Mesothelial cell of epicardium (in vitro differentiated cells): Measurements from ENCODE around the gene MAFF. TPM values are rescaled to one million over a fixed set of nuclear protein-coding genes. Genes with fewer than 3 reads are reported as not detected.
A peak's percentile ranks its signal among the peaks of the same experiment; 100 is the strongest.

Experiments used
- DNase-seq, 2 experiments: peaks; one replicate each; pipeline ENCODE4 v3.0.0; 2021; ENCODE audit warnings: low spot score in 2 of 2; ENCODE audit not compliant: unreplicated experiment in 2 of 2
- H3K27ac Mint-ChIP-seq: 2 replicates; pipeline ENCODE4 v1.8.0; 2021; ENCODE audit warnings: mixed read lengths
- H3K27me3 Mint-ChIP-seq: 2 replicates; pipeline ENCODE4 v1.8.0; 2021; ENCODE audit warnings: low read depth, mixed read lengths
- H3K36me3 Mint-ChIP-seq: 2 replicates; pipeline ENCODE4 v1.8.0; 2021; ENCODE audit warnings: mixed read lengths
- H3K4me1 Mint-ChIP-seq: 2 replicates; pipeline ENCODE4 v1.8.0; 2021; ENCODE audit warnings: mixed read lengths
- H3K4me3 Mint-ChIP-seq: 2 replicates; pipeline ENCODE4 v1.8.0; 2021; ENCODE audit warnings: mild to moderate bottlenecking, moderate library complexity, mixed read lengths
- H3K9me3 Mint-ChIP-seq: 2 replicates; pipeline ENCODE4 v1.8.0; 2021; ENCODE audit warnings: mixed read lengths
- CTCF ChIP-seq: fragments of 200-600 bp; sonication (generic); IDR thresholded peaks from one replicate; pipeline ENCODE4 v1.5.0; 2021; ENCODE audit warnings: antibody characterized with exemption; ENCODE audit not compliant: unreplicated experiment
- total RNA-seq: library from RNA; stranded (reverse); gene quantifications from 3 replicates; pipeline ENCODE4 v1.2.1, GENCODE V29; 2021

Gene MAFF
- total RNA-seq, 1 donor from 2014 or later: 33.4 TPM

GRCh38 chr22:38163844-38164550 lies 37.8 kb upstream of the MAFF start:
- no peak overlapping the region for H3K4me3 Mint-ChIP-seq
- no peaks in the 10 kb centered on the region for H3K27me3 Mint-ChIP-seq
- DNase-seq: no peak
- H3K36me3 Mint-ChIP-seq: peaks cover 36% of the 10 kb centered on the region
- no peaks in the 10 kb centered on the region for H3K9me3 Mint-ChIP-seq
- peak overlapping the region; percentile 7 for H3K27ac Mint-ChIP-seq
- H3K4me1 Mint-ChIP-seq: peaks cover 17% of the 10 kb centered on the region
- TF ChIP-seq CTCF: no peak

- H3K4me1 Mint-ChIP-seq: peaks cover 17% of the 10 kb centered on the region
- H3K9me3 Mint-ChIP-seq: no peaks in the 10 kb centered on the region
- no peak overlapping the region for H3K4me3 Mint-ChIP-seq
- no peak for TF ChIP-seq CTCF
- no peak for DNase-seq
- peaks cover 36% of the 10 kb centered on the region for H3K36me3 Mint-ChIP-seq
- H3K27me3 Mint-ChIP-seq: no peaks in the 10 kb centered on the region
- peak overlapping the region; percentile 7 for H3K27ac Mint-ChIP-seq
These were observed 37.3 kb upstream of the MAFF start for GRCh38 chr22:38164551-38164918.

- Mint-ChIP-seq H3K9me3 (no peaks in the 10 kb centered on the region), H3K4me1 (peaks cover 17% of the 10 kb centered on the region), H3K27ac (no peak overlapping the region), H3K4me3 (no peak overlapping the region), H3K36me3 (peaks cover 29% of the 10 kb centered on the region), H3K27me3 (no peaks in the 10 kb centered on the region)
- no peak for TF ChIP-seq CTCF
- no peak for DNase-seq
These were observed 35.7 kb upstream of the MAFF start for GRCh38 chr22:38165922-38166593.

GRCh38 chr22:38167988-38168407 lies 33.8 kb upstream of the MAFF start:
- no peak for TF ChIP-seq CTCF
- H3K9me3 Mint-ChIP-seq: no peaks in the 10 kb centered on the region
- H3K27me3 Mint-ChIP-seq: no peaks in the 10 kb centered on the region
- H3K4me1 Mint-ChIP-seq: peaks cover 17% of the 10 kb centered on the region
- H3K27ac Mint-ChIP-seq: peak overlapping the region; percentile 11
- DNase-seq: no peak
- H3K36me3 Mint-ChIP-seq: peaks cover 19% of the 10 kb centered on the region
- no peak overlapping the region for H3K4me3 Mint-ChIP-seq

GRCh38 chr22:38169116-38169515 lies 32.7 kb upstream of the MAFF start:
- Mint-ChIP-seq H3K27ac (no peak overlapping the region), H3K27me3 (no peaks in the 10 kb centered on the region), H3K4me1 (peaks cover 10% of the 10 kb centered on the region), H3K36me3 (peaks cover 19% of the 10 kb centered on the region), H3K9me3 (no peaks in the 10 kb centered on the region), H3K4me3 (no peak overlapping the region)
- no peak for DNase-seq
- TF ChIP-seq CTCF: no peak
